Measurements from ENCODE around the gene GOLGA7B. TPM values are rescaled to one million over a fixed set of nuclear protein-coding genes. Genes with fewer than 3 reads are reported as not detected.

The GOLGA7B gene
- total RNA-seq, 1 experiment from 2014 or later, result 0.02 TPM

GRCh38 chr10:97891497-97892167, 42.0 kb downstream of the GOLGA7B start:
- no peak for DNase-seq (ENCODE audit: extremely low read depth, low read depth)

DNA sequence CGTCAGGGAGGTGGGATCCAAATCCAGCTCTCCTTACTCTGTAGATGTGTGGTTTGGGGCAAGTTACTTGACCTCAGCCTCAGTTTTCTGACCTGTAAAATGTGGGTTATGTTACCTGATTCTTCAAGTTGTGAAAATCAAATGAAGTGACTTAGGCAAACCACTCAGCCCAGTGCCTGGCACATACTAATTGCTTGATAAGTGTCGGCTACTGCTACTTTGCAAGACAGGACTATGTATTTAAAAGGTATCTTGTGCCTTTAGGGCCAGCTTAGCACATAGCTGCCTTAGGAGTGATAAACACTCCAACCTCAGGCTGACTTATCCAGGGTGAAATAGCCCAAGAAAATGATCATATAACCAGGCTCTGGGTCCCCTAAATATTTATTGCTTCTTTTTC, 42.9 kb downstream of the GOLGA7B start:
- DNase-seq (ENCODE audit: extremely low read depth, low read depth), result no peak

- no peak for DNase-seq (ENCODE audit: extremely low read depth, low read depth)
Measured at GRCh38 chr10:97892939-97893338, 43.3 kb downstream of the GOLGA7B start.

GRCh38 chr10:97894092-97894491, 44.4 kb downstream of the GOLGA7B start:
- no peak for DNase-seq (ENCODE audit: extremely low read depth, low read depth)

- DNase-seq (ENCODE audit: extremely low read depth, low read depth), result no peak
Measured at GRCh38 chr10:97895084-97895483, 45.4 kb downstream of the GOLGA7B start.

DNA sequence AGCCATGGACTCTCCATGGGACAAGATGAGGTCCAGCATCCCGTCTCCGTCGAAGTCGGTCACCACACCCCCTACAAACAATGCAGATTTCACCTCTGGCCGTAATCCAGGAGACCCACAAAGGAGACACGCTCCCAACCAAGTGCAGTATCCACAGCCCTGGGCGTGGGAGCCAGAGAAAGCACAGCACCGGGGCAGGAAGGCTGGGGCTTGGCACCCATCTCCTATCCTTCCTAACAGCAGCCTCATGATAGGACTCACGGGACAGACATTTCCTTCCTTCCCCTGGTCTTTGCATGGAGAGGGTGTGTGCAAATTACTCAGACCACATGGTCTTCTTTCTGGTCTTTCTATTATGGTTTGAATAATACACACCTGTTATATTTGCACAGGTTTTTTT, 46.3 kb downstream of the GOLGA7B start:
- no peak for DNase-seq (ENCODE audit: extremely low read depth, low read depth)

- no peak for DNase-seq (ENCODE audit: extremely low read depth, low read depth)
Measured at GRCh38 chr10:97896756-97897358, 47.2 kb downstream of the GOLGA7B start.

DNA sequence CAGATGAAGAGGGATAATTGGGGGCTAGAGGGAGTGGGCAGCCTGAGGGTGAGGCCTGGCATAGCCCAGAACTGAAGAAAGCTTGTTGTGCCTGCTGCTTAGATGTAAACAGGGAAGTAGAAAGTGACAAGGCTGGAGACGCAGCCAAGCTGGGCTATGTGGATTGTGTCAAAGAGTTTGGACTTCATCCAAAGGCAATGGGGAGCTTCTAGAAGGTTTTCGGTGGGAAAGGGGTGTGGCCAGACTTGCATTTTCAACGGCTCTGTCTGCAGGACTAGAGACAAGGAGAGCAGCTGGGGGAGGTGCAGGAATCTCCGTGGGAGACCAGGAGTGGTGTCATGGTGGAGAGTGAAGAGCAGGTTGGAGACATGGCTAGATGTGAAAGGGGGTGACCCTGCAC, 48.8 kb downstream of the GOLGA7B start:
- DNase-seq (ENCODE audit: extremely low read depth, low read depth), result no peak

DNA sequence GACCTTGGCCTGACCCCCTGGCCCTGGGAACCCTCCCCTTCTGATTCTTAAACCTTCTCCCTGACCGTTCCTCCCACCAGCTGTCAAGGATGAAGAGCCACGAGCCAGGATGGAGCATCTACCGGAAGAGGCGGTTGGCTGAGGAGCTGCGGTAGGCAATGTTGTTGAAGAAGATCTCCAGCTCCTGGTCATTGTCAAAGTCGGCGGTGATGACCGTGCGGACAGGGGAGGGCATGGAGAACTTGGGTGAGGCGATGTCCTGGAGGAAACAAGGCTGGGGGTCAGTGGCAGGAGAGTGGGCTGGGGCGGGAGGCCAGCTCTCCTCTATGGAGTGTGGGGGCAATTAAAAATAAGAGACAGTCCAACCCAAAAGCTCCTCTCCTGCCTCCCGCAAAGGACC, 51.7 kb downstream of the GOLGA7B start:
- DNase-seq (ENCODE audit: extremely low read depth, low read depth), result no peak

DNA sequence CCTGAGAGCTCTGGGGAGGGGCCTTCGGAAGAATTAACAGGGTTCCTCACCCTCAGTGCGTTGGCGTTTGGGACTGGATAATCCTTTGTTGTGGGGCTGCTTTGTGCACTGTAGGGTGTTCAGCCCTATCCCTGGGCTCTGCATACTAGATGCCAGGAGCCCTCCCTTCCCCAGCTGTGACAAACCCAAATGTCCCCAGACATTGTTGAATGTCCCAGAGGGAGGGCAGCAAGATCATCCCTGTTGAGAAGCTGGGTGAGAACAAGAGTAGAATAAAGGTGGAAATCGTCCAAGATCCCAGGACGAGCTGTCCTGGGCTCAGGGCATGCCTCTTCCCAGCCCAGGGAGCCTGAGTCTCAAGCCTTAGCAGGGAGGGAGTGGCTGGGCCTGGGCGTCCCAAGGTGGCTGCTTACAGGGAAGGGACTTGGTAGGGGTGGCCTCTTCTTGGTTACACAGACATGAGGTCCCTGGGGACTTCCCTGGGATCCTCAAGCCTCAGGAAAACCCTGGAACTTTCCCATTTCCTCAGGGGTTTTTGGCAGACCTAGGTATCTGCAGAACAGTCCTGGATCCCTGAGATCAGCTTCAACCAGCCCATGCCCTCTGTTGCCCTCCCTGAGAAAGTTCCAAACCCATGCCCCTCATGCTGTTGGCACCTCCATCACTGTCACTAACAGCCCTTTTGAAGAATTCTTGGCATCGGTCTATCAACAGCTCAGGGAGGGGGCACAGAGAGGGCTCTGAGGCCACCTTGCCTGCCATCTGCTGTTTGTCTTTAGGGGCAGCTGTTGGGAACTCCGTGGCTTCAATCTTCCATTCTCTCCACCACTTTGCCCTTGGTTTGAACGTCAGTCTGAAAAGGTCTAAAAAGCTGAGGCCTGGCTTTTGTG, 53.7 kb downstream of the GOLGA7B start:
- DNase-seq (ENCODE audit: extremely low read depth, low read depth), result no peak

GRCh38 chr10:97904018-97904381, 54.4 kb downstream of the GOLGA7B start:
- no peak for DNase-seq (ENCODE audit: extremely low read depth, low read depth)

GRCh38 chr10:97904576-97904975, 54.9 kb downstream of the GOLGA7B start:
- DNase-seq (ENCODE audit: extremely low read depth, low read depth), result no peak

GRCh38 chr10:97905276-97905675, 55.6 kb downstream of the GOLGA7B start:
- DNase-seq (ENCODE audit: extremely low read depth, low read depth), result no peak

DNA sequence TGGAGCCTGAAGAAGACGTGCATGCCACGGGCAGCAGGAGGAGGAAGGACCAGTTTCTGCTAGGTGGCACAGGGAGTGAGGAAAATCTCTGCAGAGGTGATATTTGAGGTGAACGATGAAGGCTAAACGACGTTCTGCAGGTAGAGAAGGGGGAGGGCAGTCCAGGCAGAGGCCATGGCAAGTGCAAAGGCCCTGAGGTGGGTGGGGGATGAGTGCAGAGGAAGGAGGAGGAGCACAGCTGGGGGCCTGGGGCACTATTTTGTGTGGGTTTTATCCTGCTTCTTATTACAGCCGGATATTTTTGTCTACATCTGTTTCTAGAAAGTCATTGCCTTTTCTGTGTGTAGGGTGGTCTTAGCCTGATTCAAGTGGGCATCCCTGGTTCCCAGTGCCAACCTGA, 57.6 kb downstream of the GOLGA7B start:
- no peak for DNase-seq (ENCODE audit: extremely low read depth, low read depth)

GRCh38 chr10:97907830-97908229, 58.2 kb downstream of the GOLGA7B start:
- no peak for DNase-seq (ENCODE audit: extremely low read depth, low read depth)

- no peak for DNase-seq (ENCODE audit: extremely low read depth, low read depth)
Measured at GRCh38 chr10:97910661-97911060, 61.0 kb downstream of the GOLGA7B start.

GRCh38 chr10:97911217-97911616, 61.6 kb downstream of the GOLGA7B start:
- no peak for DNase-seq (ENCODE audit: extremely low read depth, low read depth)

DNA sequence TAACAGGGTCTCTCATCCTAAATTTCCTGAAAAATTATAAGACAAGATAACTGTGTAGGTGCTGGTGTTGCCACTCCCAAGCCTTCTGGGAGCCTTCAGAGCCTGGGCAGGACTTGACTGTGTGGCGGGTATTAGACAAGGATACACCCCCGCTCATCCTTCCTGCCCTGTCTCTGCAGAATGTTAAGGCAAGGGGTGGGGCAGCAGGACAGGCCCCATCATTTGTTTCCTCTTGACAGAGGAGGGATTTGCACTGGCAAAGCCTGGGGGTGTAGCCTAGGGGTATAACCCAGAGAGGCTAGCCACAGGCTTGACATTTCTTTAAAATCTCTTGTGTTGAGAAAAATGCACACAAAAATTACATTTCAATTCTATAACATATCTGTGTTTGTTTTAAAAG, 63.5 kb downstream of the GOLGA7B start:
- no peak for DNase-seq (ENCODE audit: extremely low read depth, low read depth)

GRCh38 chr10:97913614-97914013, 64.0 kb downstream of the GOLGA7B start:
- no peak for DNase-seq (ENCODE audit: extremely low read depth, low read depth)

DNA sequence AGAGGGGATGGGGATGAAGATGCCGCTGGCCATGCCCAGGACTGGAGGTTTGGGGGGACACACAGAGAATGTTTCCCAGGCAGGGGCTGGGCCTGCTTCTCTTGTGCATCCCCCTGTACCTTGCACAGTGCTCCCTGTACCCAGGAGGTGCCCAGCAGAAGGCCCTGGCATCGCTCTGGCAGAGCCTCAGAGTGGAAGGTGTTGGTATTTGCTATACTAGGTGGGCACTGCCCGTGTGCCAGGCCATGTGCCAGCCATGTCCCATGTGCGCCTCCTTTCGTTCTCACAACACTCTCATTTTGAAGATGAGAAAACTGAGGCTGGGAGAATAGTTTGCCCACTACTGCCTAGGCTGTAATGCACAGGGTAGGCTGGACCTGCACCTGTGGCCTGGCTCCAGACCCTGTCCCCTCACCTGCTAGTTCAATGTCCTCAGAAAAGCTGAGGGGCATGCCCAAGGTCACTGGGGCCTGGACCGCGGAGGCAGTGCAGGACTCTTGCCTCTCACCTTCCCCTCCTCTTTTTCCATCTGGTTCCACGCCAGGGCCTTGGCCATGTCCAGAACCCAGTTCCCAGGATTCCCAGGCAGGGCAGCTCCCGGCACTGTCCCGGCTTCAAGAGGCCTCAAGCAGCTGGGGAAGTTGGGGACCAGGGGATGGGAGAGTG, 64.7 kb downstream of the GOLGA7B start:
- DNase-seq (ENCODE audit: extremely low read depth, low read depth), result no peak

- DNase-seq (ENCODE audit: extremely low read depth, low read depth), result peak; percentile 66
Measured at GRCh38 chr10:97914837-97915211, 65.2 kb downstream of the GOLGA7B start.
